Measurements from ENCODE around the gene INTS6. TPM values are rescaled to one million over a fixed set of nuclear protein-coding genes. Genes with fewer than 3 reads are reported as not detected.

INTS6 gene
- total and polyA plus RNA-seq, 2 of the 4 experiments (the other 2 are of a cell fraction) = 12.9 to 42.3 TPM

DNA sequence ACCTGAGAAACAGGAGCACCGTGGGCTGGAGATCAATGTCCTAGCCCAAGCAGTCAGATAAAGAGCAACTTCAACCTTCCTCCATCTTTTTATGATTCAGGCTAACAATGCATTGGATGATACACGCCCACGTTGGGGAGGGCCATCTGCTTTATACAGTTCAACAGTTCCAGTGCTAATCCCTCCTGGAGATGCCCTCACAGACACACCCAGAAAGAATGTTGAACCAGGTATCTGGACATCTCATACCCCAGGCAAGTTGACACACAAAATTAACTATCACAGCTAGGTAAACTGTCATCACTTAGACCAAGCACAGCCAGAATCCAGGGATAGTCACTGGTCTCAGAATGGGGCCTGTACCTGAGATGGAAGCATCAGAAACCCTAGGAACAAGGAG lies 134.0 kb downstream of the INTS6 start:
- ChIA-PET CTCF (no interaction called here), POLR2A (ENCODE audit: unreplicated experiment) (no interaction called here)
- 56% methylated on average over 2 of the region's 3 CpGs; no CpG with 5 or more reads in 1 of the 2 experiments for WGBS, 2 experiments (ENCODE audit: extremely low coverage in 2 of 2, insufficient read length in 1 of 2)
- intact Hi-C loops (cut with micrococcal nuclease) (no loop called here), in situ Hi-C loops (cut with MboI; ENCODE audit: low sequenced_read_pairs) (no loop called here), dilution Hi-C loops (cut with HindIII; ENCODE audit: low sequenced_read_pairs, unreplicated experiment) (no loop called here)
- Histone ChIP-seq H2AK5ac (ENCODE audit: low read depth, low read length) (no peak overlapping the region), H3K27ac (ENCODE audit: insufficient read depth, low read length) (no peak overlapping the region), H2BK5ac (ENCODE audit: low read depth, low read length, poor library complexity, severe bottlenecking) (no peak overlapping the region), H3K79me1 (ENCODE audit: low read depth in 1 of 2, low read length in 2 of 2) (no peaks in the 10 kb centered on the region), H2BK120ac (ENCODE audit: low read depth, low read length) (no peak overlapping the region), H2BK20ac (ENCODE audit: low read depth, low read length) (no peak overlapping the region), H3K9me1 (ENCODE audit: insufficient read depth, low read length) (no peaks in the 10 kb centered on the region), H3K4me1 (ENCODE audit: control insufficient read depth, insufficient read depth, low read length) (peaks cover 2% of the 10 kb centered on the region; the same call in 1 of the 2 replicates), H2AFZ (replicated peaks; ENCODE audit: low read length, poor library complexity) (no peak overlapping the region), H3K36me3 (ENCODE audit: control insufficient read depth, insufficient read depth, low read length) (no peaks in the 10 kb centered on the region), H3K4ac (ENCODE audit: low read depth, low read length) (no peak overlapping the region), H3K9ac (ENCODE audit: low read depth, low read length) (no peak overlapping the region), H3K14ac (replicated peaks; ENCODE audit: low read depth, low read length) (no peak overlapping the region), H3K56ac (ENCODE audit: extremely low read depth, insufficient read depth, low read length) (no peak overlapping the region), H2AK9ac (replicated peaks; ENCODE audit: low read depth, low read length, poor library complexity) (no peak overlapping the region), H3K27me3 (ENCODE audit: control insufficient read depth, insufficient read depth, low read length) (peaks cover 15% of the 10 kb centered on the region), H4K91ac (ENCODE audit: insufficient read depth, low read depth, low read length) (no peak overlapping the region), H4K20me1 (ENCODE audit: insufficient read depth, low read length) (no peaks in the 10 kb centered on the region), H3K23ac (ENCODE audit: low read depth, low read length) (no peak overlapping the region), H3K4me3 (ENCODE audit: insufficient read depth, low read depth, low read length) (no peak overlapping the region), H3K18ac (ENCODE audit: low read depth, low read length) (no peak overlapping the region), H4K5ac (ENCODE audit: low read depth, low read length) (no peak overlapping the region), H2BK15ac (ENCODE audit: low read depth, low read length) (no peak overlapping the region), H3K9me3 (ENCODE audit: control insufficient read depth, insufficient read depth, low read length) (no peaks in the 10 kb centered on the region), H4K8ac (ENCODE audit: low read depth in 2 of 2, low read length in 2 of 2) (no peak overlapping the region), H3K4me2 (ENCODE audit: low read depth, low read length) (no peak overlapping the region)
- no peak for TF ChIP-seq POLR2A (IDR thresholded peaks at IDR 0.05; ENCODE audit: low read depth, low read length)
- no peak for TF ChIP-seq MAZ (IDR thresholded peaks at IDR 0.05; ENCODE audit: borderline replicate concordance, low read depth, low read length)
- TF ChIP-seq, protein P1, sequence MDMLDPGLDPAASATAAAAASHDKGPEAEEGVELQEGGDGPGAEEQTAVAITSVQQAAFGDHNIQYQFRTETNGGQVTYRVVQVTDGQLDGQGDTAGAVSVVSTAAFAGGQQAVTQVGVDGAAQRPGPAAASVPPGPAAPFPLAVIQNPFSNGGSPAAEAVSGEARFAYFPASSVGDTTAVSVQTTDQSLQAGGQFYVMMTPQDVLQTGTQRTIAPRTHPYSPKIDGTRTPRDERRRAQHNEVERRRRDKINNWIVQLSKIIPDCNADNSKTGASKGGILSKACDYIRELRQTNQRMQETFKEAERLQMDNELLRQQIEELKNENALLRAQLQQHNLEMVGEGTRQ (IDR thresholded peaks at IDR 0.05; ENCODE audit: low read depth, low read length) = no peak
- TF ChIP-seq RCOR1 (IDR thresholded peaks at IDR 0.05; ENCODE audit: insufficient replicate concordance, low read length) = no peak
- no peak for TF ChIP-seq CEBPB (IDR thresholded peaks at IDR 0.05; ENCODE audit: low read depth, low read length)
- TF ChIP-seq RFX5 (IDR thresholded peaks at IDR 0.05; ENCODE audit: low read depth, low read length) = no peak
- no peak for TF ChIP-seq RAD21 (IDR thresholded peaks at IDR 0.05; ENCODE audit: low read length)
- TF ChIP-seq CTCF (conservative IDR thresholded peaks at IDR 0.05; ENCODE audit: low read depth, low read length) = no peak
- no peak for TF ChIP-seq NFE2L2 (IDR thresholded peaks at IDR 0.05; ENCODE audit: low read depth, low read length)
- no peak for TF ChIP-seq ELK1 (IDR thresholded peaks at IDR 0.05; ENCODE audit: borderline replicate concordance, low read depth, low read length)
- no peak for TF ChIP-seq BHLHE40 (IDR thresholded peaks at IDR 0.05; ENCODE audit: low read depth, low read length)
- ATAC-seq (ENCODE audit: low read depth) = no peak
- no TSS peak for BruUV-seq (replicated peaks)
- no peak for DNase-seq
